PC-3 (cell line): ENCODE data around the gene RAB8A. TPM values are rescaled to one million over a fixed set of nuclear protein-coding genes. Genes with fewer than 3 reads are reported as not detected.

Experiments used
- ATAC-seq: fragments of 200-7000 bp; cut with Tn5 transposase; 2 replicates; pipeline ENCODE4 v1.9.1; 2020; ENCODE audit warnings: mild to moderate bottlenecking, moderate library complexity
- BruUV-seq: library from RNA; stranded (reverse); fragments of 400-500 nt; replicated peaks from 2 replicates; lab custom pipeline; 2021; lab: Mats Ljungman, UMichigan
- CTCF ChIA-PET: fragments of 300-600 bp; sonication (Branson Sonifier 250); formaldehyde crosslinking; loops from one replicate; lab custom pipeline; 2022; ENCODE audit warnings: antibody characterized with exemption; lab: Charles Lee
- POLR2A ChIA-PET: fragments of 300-600 bp; sonication (Branson Sonifier 250); formaldehyde crosslinking; loops from one replicate; lab custom pipeline; 2022; ENCODE audit warnings: antibody characterized with exemption; ENCODE audit not compliant: unreplicated experiment; lab: Charles Lee
- DNase-seq: peaks from one replicate; pipeline ENCODE4 v3.0.0-alpha.2; 2015
- H2AFZ ChIP-seq: fragments of 300-600 bp; sonication (generic); 2 replicates; pipeline ENCODE4 v1.6.0; 2016; ENCODE audit warnings: antibody characterized with exemption, low read length
- H3F3A ChIP-seq: fragments of 300-600 bp; sonication (generic); one replicate; pipeline ENCODE4 v1.6.0; 2017; ENCODE audit warnings: antibody characterized with exemption, low read length, control low read depth, mild to moderate bottlenecking; ENCODE audit not compliant: unreplicated experiment
- H3K27ac ChIP-seq: fragments of 300-600 bp; sonication (generic); 2 replicates; pipeline ENCODE4 v1.5.1; 2016; ENCODE audit warnings: mild to moderate bottlenecking, low read length
- H3K27me3 ChIP-seq: fragments of 300-600 bp; sonication (generic); 2 replicates; pipeline ENCODE4 v1.6.1; 2016; ENCODE audit warnings: low read length, mixed read lengths
- H3K36me3 ChIP-seq: fragments of 300-600 bp; sonication (generic); 2 replicates; pipeline ENCODE4 v1.6.1; 2016; ENCODE audit warnings: low read depth, mixed run types, low read length, mixed read lengths
- H3K4me1 ChIP-seq: fragments of 300-600 bp; sonication (generic); 2 replicates; pipeline ENCODE4 v1.5.1; 2016; ENCODE audit warnings: low read length; ENCODE audit not compliant: insufficient read depth
- H3K4me2 ChIP-seq: fragments of 300-600 bp; sonication (generic); 2 replicates; pipeline ENCODE4 v1.6.0; 2016; ENCODE audit warnings: low read length
- H3K4me3 ChIP-seq: fragments of 300-600 bp; sonication (generic); 2 replicates; pipeline ENCODE4 v1.5.1; 2016; ENCODE audit warnings: mild to moderate bottlenecking, low read length, mixed read lengths
- H3K79me2 ChIP-seq: fragments of 300-600 bp; sonication (generic); 2 replicates; pipeline ENCODE4 v1.6.1; 2017; ENCODE audit warnings: low read length, mixed read lengths
- H3K9ac ChIP-seq: fragments of 300-600 bp; sonication (generic); 2 replicates; pipeline ENCODE4 v1.6.0; 2016; ENCODE audit warnings: mild to moderate bottlenecking, low read length
- H3K9me2 ChIP-seq: fragments of 300-600 bp; sonication (generic); replicated peaks from 2 replicates; pipeline ENCODE4 v1.6.1; 2016; ENCODE audit warnings: mixed run types, low read length, mixed read lengths
- H3K9me3 ChIP-seq: fragments of 300-600 bp; sonication (generic); 2 replicates; pipeline ENCODE4 v1.6.1; 2016; ENCODE audit warnings: low read length, mixed read lengths
- H4K20me1 ChIP-seq: fragments of 300-600 bp; sonication (generic); 2 replicates; pipeline ENCODE4 v1.6.1; 2016; ENCODE audit warnings: low read length, mixed read lengths
- EZH2 ChIP-seq: fragments of 300-600 bp; sonication (generic); IDR thresholded peaks from one replicate; pipeline ENCODE4 v1.6.1; 2017; ENCODE audit warnings: antibody characterized with exemption, mild to moderate bottlenecking, low read length; ENCODE audit not compliant: unreplicated experiment
- EZH2phosphoT487 ChIP-seq: fragments of 300-600 bp; sonication (generic); IDR thresholded peaks from 2 replicates; pipeline ENCODE4 v1.6.1; 2018; ENCODE audit warnings: mild to moderate bottlenecking, antibody characterized with exemption, low read length, borderline replicate concordance
- intact Hi-C: fragments of 100-400 bp; cut with micrococcal nuclease; formaldehyde crosslinking; loops from 2 replicates; pipeline ENCODE4 v1.9.0; 2023
- total RNA-seq: library from RNA; depleted of rRNA; stranded (reverse); fragments of >200 nt; gene quantifications from 2 replicates; pipeline ENCODE4 v1.2.3, GENCODE V29; 2014
- TF ChIP-seq, protein P1 (sequence below): fragments of 300-600 bp; sonication (generic); conservative IDR thresholded peaks from 2 replicates; pipeline ENCODE4 v1.5.1; 2017; ENCODE audit warnings: antibody characterized with exemption, low read depth, mild to moderate bottlenecking, low read length

RAB8A gene
- total RNA-seq, 1 experiment from 2014 or later, result 94.5 TPM

DNA sequence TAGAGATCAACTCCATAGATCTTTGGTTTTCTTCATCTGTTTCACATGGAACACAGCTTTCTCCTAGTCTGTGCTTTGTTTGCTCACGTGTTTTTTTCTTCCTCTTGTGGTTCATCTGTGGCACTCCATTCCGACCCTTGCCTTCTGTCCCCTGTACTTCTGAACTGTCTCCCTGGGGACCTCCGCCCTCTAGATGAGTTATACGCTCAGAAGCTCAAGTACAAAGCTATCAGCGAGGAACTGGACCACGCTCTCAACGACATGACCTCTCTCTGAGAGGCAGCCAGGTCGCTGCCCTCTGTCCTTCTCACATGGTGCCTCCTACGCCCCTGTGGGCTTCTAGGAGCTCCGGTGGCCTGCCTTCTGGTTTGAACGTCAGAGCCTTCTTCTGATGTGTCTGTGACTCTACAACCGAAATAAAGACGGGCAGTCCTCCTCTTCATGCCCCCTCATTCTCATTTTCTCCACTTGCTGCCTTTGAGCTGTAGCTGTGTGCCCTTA is 16.6 kb upstream of the RAB8A start:
- no peaks in the 10 kb centered on the region for H4K20me1 ChIP-seq
- H3F3A ChIP-seq, result no peaks in the 10 kb centered on the region
- no peak overlapping the region for H3K4me3 ChIP-seq
- H3K4me1 ChIP-seq, result peaks cover 27% of the 10 kb centered on the region
- H3K4me2 ChIP-seq, result no peak overlapping the region
- no peak overlapping the region for H2AFZ ChIP-seq
- ChIA-PET POLR2A (no interaction called here), CTCF (interaction anchor here (0.7 kb wide), 1 partner anchor 56 kb away, joined by 3 read pairs; no protein-coding TSS in a partner anchor)
- ATAC-seq (no peak), DNase-seq (no peak)
- no TSS peak for BruUV-seq
- H3K79me2 ChIP-seq, result 0 out of 2 replicates have a peak, but pooled peaks cover 7% of the 10 kb centered on the region
- no peaks in the 10 kb centered on the region for H3K9me3 ChIP-seq
- no peak overlapping the region for H3K27ac ChIP-seq
- peaks cover 58% of the 10 kb centered on the region for H3K36me3 ChIP-seq
- H3K9me2 ChIP-seq, result no peaks in the 10 kb centered on the region
- H3K27me3 ChIP-seq, result no peaks in the 10 kb centered on the region
- TF ChIP-seq, protein P1, sequence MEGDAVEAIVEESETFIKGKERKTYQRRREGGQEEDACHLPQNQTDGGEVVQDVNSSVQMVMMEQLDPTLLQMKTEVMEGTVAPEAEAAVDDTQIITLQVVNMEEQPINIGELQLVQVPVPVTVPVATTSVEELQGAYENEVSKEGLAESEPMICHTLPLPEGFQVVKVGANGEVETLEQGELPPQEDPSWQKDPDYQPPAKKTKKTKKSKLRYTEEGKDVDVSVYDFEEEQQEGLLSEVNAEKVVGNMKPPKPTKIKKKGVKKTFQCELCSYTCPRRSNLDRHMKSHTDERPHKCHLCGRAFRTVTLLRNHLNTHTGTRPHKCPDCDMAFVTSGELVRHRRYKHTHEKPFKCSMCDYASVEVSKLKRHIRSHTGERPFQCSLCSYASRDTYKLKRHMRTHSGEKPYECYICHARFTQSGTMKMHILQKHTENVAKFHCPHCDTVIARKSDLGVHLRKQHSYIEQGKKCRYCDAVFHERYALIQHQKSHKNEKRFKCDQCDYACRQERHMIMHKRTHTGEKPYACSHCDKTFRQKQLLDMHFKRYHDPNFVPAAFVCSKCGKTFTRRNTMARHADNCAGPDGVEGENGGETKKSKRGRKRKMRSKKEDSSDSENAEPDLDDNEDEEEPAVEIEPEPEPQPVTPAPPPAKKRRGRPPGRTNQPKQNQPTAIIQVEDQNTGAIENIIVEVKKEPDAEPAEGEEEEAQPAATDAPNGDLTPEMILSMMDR, result no peak
- TF ChIP-seq EZH2phosphoT487 (no peak), EZH2 (no peak)
- H3K9ac ChIP-seq, result no peak overlapping the region
- intact Hi-C loops, result no loop called here

DNA sequence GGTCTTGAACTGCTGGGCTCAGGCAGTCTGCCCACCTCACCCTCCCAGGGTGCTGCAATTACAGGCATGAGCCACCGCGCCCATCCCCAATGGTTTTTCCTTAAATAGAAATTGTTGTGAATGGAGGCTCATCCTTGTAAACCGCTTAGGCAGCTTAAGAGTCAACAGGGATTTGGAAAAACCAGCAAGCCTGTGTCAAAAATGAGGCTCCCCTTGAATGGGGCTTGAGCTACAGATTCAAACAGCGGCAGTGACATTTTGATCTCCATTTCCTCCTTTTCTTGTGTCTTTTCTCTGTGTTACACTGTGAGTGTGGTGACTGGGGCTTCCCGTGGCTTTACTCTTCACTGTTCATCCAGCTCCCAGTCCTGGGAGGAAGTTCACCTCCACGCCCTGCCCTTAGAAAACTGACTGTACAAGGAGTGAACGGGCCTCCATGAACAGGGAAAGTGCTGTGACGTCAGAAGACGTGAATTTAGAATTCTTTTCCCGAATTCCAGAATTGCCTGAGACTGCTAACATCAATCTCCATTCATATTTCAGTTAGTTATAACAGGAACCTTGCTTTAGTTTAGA is 15.3 kb upstream of the RAB8A start:
- Histone ChIP-seq H3K36me3 (peaks cover 58% of the 10 kb centered on the region), H3K27me3 (no peaks in the 10 kb centered on the region), H3K9me2 (no peaks in the 10 kb centered on the region), H3K9me3 (no peaks in the 10 kb centered on the region), H3K27ac (peak overlapping the region; percentile 7; the same call in 1 of the 2 replicates), H3K79me2 (0 out of 2 replicates have a peak, but pooled peaks cover 7% of the 10 kb centered on the region), H4K20me1 (no peaks in the 10 kb centered on the region), H2AFZ (no peak overlapping the region), H3K4me3 (no peak overlapping the region), H3K4me2 (no peak overlapping the region), H3K4me1 (peaks cover 27% of the 10 kb centered on the region), H3F3A (no peaks in the 10 kb centered on the region), H3K9ac (no peak overlapping the region)
- DNase-seq, result no peak
- no TSS peak for BruUV-seq
- ATAC-seq, result no peak
- no peak for TF ChIP-seq EZH2
- TF ChIP-seq EZH2phosphoT487, result no peak
- TF ChIP-seq, protein P1, result no peak
- intact Hi-C loops, result no loop called here
- ChIA-PET CTCF (interaction anchor here (0.6 kb wide), 1 partner anchor 55 kb away, joined by 3 read pairs; no protein-coding TSS in a partner anchor), POLR2A (no interaction called here)

DNA sequence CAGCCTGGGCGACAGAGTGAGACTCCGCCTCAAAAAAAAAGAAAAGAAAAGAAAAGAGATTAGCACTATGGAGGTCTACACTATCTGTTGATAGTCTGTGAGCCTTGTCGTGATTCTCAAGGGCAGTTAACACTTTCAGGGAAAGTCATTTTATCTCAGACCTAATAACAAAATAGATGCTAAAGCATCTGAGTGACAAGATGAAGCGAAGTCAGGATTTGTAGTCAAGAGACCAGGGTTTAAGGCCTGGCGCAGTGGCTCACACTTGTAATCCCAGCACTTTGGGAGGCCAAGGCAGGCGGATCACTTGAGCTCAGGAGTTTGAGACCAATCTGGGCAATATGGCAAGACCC is 13.3 kb upstream of the RAB8A start:
- H3F3A ChIP-seq, result no peaks in the 10 kb centered on the region
- no peak overlapping the region for H2AFZ ChIP-seq
- H3K27me3 ChIP-seq, result no peaks in the 10 kb centered on the region
- ATAC-seq, result no peak
- no peaks in the 10 kb centered on the region for H3K9me2 ChIP-seq
- CTCF ChIA-PET, result no interaction called here
- H3K79me2 ChIP-seq, result 0 out of 2 replicates have a peak, but pooled peaks cover 7% of the 10 kb centered on the region
- H4K20me1 ChIP-seq, result no peaks in the 10 kb centered on the region
- peak overlapping the region; percentile 45 for H3K4me2 ChIP-seq
- no peak overlapping the region for H3K9ac ChIP-seq
- 0 out of 2 replicates have a peak overlapping the region, but pooled peaks have one; percentile 5 for H3K27ac ChIP-seq
- intact Hi-C loops, result no loop called here
- TF ChIP-seq EZH2phosphoT487 (no peak), EZH2 (no peak)
- TF ChIP-seq, protein P1, result no peak
- H3K4me1 ChIP-seq, result peaks cover 21% of the 10 kb centered on the region
- no peak for DNase-seq
- peaks cover 60% of the 10 kb centered on the region for H3K36me3 ChIP-seq
- POLR2A ChIA-PET, result no interaction called here
- no peaks in the 10 kb centered on the region for H3K9me3 ChIP-seq
- no peak overlapping the region for H3K4me3 ChIP-seq
- no TSS peak for BruUV-seq
